GM21786 (cell line): ENCODE measurements around the gene LRRC23.

Experiments used
- ATAC-seq: cut with Tn5 transposase; IDR thresholded peaks from one replicate; pipeline ENCODE4 v1.9.1; 2021; ENCODE audit not compliant: unreplicated experiment

LRRC23 gene

DNA sequence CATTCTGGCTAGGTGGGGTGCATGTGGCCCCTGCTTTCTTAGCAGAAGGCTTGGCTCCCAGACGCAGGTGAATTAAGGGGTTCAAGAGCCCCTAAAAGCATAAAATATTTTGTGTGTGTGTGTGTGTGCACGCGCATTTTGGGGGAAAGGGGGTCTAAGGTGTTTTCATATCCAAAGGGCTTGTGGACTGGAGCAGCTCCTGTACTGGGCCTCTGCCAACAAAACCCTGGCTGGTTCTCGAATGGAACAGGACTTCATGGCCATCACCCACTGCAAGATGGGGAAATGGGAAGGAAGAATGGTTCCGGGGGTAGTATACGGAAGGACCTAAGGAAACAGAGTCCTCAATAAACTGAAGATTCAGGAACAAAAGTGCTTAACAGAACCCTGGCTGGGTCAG lies 19.2 kb downstream of the LRRC23 start:
- no peak for ATAC-seq

DNA sequence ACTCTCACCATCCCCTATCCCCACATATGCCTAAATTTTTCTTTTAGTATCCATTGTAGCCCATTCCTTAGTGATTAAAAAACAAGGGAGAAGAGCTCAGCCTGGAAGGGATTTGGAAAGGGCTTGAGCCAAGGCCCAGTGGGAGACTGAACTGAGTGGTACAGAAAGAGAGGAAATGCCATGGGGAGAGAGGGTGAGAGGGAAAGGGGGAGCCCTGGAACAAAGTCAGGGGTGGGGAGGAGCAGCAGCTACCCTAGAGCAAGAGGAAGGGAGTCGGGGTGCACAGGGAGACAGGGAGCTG lies 20.6 kb downstream of the LRRC23 start:
- no peak for ATAC-seq

DNA sequence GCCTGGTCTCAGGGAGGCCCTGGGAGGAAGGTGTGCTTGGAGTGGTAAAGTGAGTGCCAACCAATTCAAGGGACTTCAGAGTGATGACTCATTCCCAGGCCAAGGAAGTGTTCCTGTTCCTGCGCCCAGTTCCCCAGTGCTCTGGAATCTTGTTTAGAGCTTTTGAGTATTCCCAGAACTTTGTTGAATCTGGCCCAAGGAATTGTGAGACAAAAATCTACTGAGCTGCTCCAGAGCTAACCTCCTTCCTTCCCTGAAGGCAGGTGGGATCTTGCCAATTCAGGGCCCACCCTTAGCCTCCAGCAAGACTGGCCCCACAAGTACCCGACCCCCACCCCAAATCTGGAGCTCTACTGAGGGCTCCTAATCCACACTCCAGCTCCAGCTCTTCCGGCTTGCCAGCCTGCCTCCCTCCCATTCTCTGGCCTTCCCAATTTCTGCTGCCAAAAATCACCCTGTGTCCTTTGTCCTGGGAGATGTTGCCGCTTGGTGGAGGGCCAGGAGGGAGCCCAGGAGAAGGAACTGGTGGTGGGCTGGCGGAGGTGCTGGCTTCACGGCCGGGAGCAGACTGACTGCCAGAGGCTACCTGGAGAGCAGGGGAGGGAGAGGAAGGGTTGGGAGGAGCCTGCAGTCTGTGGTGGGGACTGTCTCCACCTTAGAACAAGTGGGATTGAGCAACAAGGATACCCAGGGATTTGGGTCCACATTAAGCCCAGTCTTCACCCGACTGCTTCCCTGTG lies 21.1 kb downstream of the LRRC23 start:
- no peak for ATAC-seq

DNA sequence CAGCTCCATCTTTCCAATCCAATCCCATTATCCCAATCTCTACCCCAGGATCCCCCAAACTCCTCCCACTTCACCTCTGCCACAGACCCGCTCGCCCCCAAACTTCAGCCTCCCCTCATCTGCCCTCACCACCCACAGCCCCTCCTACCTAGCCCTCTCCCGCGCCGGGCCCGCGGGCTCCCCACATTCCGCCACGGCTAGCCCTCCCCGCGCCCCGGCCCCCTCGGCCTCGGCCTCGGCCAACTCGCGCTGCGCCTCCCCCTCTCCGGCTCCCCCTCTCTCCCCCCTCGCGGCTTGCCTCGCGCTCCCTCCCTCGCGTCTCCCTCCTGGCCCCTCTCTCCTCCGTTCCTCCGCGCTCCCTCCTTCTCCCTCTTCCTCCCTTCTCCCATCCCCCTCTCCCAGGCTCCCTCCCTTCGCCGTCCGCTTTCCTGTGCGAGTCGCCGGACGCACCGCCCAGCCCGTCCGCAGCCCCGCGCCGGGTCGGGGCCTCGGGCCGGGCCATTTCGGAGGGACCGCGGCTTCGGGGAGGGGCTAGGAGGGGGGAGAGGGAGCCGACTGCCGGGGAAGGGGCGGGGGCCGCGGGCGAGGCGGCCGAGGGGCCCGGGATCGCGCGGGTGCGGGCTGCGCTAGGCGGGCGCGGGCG lies 22.9 kb downstream of the LRRC23 start, which contains the start of gene ATN1:
ATN1 (plus strand) TSS at position 581 of the 643 bp plus-strand sequence. CDS start 6,043 bp downstream, outside the sequence.
- no peak for ATAC-seq

DNA sequence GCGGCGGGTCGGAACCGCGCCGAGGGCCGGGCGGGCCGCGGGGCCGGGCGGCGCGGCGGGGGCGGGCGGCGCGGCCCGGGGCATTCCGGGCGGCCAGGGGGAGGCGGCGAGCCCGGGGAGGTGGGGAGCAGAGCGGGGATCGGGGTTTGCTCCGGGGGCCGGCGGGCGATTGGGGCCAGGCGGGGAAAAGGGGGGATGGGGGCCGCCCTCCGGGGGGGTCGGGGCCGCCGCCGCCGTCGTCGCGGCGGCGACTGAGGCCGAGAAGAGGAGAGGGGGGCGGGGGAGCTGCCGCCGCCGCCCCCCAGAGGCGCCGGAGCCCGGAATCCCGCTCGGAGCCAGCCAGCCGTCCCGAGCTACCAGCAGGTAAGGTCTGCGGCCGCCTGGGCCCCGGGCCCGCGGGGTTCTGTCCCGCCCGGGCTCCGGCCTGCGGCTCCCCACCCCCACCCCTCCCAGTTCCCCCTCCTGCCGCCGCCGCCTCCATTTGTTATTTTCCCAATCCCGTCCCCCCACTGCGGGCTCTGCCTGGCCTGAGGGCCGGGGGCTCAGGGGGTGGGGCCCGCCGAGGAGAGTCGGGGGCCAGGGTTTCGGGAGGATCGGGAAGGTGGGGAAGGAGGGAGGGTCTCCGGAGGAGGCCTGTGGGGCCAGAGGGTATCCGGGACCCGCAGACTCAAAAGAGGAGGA lies 23.5 kb downstream of the LRRC23 start:
- no peak for ATAC-seq

DNA sequence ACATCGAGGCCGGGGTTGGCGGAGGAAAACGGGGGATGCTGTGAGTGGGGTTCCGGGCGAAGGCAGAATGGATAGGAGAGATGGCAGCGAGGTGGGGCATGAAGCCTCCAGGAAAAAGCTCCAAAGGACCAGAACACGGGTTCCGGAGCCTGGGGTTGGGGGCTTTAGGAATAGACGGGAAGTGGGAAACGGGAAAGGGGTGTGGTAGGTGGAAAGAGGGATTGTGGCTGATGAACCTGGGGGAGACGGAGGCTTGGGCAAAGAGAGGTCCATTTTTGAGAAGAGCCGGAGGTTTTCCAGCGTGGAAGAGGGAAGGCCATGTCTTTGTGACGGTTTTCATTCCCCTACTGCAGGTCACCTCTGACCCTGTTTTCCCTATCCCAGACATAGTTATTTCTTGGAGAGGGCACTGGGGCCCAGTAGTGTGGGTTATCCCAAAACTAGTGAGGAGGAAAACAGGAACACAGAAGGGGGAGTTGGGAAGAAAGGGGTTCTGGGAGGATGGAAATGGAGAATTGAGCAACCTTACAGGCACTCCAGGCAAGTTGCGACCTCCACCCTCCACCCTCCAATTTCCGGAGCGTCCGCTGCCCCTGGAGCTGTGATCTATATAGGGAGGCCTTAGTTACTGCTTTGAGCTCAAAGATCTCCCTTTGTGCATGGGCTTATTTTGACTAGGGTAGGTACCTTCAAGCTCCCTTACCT lies 24.2 kb downstream of the LRRC23 start:
- no peak for ATAC-seq

DNA sequence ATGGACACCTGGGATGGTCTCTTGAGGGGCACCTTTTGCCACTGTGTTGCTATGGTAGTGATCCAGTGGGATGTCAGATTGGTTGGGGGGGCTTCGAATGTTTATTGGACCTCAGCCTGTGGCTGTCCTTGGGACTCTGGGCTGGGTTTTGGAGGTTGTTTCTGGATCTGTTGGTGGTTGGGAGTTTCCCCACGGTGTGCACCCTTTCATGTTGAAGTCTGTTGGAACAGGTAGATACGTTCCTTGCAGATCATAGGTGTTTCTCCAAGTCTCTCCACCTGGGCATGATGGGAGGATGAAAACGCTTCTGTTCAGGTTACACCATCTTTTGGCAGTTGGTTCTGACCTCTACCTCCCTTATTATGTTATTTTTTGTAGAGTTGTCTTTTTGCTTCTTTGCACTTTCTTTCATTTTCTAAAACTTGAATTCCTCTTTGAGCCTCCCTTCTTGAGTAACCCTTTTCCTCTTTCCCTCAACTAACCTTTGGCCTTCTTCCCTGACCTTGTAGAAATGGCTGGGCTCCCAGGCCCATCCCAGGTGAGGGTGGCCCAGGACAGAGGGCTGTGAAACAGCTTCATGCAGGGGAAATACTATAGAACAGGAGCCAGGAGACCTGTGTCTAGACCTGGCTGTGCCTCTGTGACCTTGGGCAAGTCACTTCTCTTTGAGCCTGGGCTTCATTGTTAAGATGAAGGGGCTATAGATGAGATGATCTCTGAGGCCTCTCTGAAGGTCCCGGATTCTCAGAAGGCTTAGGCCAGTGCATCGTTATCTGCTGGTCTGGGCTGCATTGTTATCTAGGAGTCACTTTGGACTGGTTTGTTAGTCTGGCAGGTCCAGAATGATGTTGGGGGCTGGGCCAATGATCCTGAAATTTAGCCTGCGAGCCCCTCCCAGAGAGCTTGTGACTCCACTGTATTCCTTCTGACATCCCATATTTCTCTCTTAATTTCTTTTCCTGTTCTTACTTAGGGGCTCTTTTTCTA lies 25.1 kb downstream of the LRRC23 start:
- ATAC-seq, result no peak

DNA sequence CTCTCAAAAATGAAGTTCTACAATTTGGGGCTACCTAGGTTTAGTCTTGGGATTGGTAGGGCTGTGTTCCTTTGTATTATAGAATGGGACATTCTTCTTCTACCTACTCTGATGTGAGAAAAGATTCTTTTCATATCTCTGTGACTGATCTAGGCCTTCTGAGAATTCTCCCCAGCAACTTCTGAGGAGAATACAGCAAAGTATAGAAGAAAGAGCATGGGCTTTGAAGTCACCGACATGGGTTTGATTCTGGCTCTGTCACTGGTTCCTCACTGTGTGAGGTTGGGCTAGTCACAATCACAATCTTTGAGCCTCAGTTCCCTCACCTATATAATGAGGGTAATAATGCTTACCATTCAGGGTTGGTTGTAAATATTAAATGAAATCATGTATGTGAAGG lies 28.1 kb downstream of the LRRC23 start:
- no peak for ATAC-seq

DNA sequence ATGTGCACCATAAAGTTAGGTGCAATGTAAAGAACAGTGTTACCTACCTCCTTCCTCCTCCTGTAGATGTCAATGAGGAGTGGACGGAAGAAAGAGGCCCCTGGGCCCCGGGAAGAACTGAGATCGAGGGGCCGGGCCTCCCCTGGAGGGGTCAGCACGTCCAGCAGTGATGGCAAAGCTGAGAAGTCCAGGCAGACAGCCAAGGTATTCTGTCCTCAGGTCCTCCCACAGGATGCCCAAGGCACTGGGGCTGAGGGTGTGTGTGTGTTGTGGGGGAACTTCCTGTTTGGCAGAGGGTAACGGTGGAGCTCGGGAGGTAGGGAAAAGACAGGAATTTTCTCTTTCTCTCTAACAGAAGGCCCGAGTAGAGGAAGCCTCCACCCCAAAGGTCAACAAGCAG lies 29.5 kb downstream of the LRRC23 start:
- ATAC-seq, result no peak

DNA sequence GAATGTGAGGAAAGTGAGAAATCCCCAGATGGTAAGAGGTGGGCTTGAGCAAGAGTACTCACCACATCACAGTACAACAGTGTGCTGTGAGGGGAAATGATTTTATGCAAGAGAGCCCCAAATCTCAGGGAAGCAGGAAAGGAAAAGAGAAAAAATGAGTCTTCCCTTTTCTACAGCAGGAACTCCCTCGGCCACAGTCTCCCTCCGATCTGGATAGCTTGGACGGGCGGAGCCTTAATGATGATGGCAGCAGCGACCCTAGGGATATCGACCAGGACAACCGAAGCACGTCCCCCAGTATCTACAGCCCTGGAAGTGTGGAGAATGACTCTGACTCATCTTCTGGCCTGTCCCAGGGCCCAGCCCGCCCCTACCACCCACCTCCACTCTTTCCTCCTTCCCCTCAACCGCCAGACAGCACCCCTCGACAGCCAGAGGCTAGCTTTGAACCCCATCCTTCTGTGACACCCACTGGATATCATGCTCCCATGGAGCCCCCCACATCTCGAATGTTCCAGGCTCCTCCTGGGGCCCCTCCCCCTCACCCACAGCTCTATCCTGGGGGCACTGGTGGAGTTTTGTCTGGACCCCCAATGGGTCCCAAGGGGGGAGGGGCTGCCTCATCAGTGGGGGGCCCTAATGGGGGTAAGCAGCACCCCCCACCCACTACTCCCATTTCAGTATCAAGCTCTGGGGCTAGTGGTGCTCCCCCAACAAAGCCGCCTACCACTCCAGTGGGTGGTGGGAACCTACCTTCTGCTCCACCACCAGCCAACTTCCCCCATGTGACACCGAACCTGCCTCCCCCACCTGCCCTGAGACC lies 31.0 kb downstream of the LRRC23 start:
- no peak for ATAC-seq

DNA sequence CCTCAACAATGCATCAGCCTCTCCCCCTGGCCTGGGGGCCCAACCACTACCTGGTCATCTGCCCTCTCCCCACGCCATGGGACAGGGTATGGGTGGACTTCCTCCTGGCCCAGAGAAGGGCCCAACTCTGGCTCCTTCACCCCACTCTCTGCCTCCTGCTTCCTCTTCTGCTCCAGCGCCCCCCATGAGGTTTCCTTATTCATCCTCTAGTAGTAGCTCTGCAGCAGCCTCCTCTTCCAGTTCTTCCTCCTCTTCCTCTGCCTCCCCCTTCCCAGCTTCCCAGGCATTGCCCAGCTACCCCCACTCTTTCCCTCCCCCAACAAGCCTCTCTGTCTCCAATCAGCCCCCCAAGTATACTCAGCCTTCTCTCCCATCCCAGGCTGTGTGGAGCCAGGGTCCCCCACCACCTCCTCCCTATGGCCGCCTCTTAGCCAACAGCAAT lies 31.6 kb downstream of the LRRC23 start:
- no peak for ATAC-seq

DNA sequence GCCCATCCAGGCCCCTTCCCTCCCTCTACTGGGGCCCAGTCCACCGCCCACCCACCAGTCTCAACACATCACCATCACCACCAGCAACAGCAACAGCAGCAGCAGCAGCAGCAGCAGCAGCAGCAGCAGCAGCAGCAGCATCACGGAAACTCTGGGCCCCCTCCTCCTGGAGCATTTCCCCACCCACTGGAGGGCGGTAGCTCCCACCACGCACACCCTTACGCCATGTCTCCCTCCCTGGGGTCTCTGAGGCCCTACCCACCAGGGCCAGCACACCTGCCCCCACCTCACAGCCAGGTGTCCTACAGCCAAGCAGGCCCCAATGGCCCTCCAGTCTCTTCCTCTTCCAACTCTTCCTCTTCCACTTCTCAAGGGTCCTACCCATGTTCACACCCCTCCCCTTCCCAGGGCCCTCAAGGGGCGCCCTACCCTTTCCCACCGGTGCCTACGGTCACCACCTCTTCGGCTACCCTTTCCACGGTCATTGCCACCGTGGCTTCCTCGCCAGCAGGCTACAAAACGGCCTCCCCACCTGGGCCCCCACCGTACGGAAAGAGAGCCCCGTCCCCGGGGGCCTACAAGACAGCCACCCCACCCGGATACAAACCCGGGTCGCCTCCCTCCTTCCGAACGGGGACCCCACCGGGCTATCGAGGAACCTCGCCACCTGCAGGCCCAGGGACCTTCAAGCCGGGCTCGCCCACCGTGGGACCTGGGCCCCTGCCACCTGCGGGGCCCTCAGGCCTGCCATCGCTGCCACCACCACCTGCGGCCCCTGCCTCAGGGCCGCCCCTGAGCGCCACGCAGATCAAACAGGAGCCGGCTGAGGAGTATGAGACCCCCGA lies 32.2 kb downstream of the LRRC23 start:
- no peak for ATAC-seq

DNA sequence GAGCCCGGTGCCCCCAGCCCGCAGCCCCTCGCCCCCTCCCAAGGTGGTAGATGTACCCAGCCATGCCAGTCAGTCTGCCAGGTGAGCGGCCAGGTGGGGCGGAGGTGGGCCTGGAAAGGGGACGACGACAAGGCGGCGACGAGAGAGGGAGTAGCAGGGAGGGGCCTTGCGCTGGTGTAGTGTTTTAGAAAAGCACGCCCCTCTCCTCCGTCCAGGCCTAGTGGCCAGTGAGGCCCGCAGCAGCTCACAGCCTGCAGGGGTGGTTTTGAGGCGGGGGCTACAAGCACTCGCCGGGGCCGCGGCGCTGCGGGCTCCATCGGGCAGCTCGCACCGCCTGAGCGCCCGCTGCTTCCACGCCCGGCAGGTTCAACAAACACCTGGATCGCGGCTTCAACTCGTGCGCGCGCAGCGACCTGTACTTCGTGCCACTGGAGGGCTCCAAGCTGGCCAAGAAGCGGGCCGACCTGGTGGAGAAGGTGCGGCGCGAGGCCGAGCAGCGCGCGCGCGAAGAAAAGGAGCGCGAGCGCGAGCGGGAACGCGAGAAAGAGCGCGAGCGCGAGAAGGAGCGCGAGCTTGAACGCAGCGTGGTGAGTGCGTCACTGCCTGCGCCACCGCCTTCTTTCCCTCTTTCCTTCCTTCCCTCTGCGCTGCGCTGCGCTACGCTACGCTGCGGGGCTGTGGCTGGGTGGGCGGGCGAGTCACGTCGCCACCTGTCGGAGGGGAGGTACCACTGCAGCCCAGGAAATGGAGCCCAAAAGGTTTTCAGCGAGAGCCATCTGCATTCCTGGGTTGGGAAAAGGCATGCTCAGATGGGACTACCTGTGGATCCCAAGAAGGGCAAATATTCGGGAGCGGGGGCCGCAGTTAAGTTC lies 33.1 kb downstream of the LRRC23 start:
- ATAC-seq, result peak; percentile 90

DNA sequence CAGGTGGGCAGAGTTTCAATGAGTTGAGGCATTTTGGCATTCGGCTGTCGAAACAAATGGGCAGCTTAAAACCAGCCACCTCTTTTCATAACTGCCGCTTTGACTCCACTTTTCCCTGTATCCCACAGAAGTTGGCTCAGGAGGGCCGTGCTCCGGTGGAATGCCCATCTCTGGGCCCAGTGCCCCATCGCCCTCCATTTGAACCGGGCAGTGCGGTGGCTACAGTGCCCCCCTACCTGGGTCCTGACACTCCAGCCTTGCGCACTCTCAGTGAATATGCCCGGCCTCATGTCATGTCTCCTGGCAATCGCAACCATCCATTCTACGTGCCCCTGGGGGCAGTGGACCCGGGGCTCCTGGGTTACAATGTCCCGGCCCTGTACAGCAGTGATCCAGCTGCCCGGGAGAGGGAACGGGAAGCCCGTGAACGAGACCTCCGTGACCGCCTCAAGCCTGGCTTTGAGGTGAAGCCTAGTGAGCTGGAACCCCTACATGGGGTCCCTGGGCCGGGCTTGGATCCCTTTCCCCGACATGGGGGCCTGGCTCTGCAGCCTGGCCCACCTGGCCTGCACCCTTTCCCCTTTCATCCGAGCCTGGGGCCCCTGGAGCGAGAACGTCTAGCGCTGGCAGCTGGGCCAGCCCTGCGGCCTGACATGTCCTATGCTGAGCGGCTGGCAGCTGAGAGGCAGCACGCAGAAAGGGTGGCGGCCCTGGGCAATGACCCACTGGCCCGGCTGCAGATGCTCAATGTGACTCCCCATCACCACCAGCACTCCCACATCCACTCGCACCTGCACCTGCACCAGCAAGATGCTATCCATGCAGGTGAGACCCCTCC lies 34.0 kb downstream of the LRRC23 start:
- ATAC-seq, result no peak

DNA sequence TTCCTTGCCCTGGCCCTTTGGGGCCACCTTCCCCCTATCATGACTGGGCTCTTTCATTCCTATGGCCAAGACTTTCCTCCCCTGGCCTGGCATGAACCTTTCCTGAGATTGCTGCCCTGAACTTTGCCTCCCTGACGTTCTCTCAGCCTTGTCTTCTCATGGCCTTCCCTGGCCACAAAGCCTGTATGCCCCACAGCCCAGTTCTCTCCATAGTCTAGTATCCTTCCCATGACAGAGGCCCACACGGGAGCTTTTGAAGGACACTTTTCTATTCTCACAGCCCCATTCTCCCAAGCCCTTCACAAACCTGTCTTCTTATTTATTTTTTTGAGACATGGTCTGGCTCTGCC lies 34.5 kb downstream of the LRRC23 start:
- ATAC-seq, result no peak

DNA sequence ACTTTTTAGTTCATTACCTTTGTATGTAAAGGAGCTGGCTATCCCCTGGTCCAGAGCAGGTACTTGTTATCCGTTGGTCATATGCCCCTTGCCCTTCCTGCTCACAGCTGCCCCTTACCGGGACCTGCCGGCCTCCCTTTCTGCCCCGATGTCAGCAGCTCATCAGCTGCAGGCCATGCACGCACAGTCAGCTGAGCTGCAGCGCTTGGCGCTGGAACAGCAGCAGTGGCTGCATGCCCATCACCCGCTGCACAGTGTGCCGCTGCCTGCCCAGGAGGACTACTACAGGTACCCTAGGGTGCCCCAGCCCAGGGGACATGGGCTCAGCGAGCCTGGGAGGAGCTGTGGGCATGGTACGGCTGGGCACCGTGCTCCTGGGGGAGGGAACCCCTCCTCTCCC lies 36.6 kb downstream of the LRRC23 start:
- ATAC-seq, result no peak

DNA sequence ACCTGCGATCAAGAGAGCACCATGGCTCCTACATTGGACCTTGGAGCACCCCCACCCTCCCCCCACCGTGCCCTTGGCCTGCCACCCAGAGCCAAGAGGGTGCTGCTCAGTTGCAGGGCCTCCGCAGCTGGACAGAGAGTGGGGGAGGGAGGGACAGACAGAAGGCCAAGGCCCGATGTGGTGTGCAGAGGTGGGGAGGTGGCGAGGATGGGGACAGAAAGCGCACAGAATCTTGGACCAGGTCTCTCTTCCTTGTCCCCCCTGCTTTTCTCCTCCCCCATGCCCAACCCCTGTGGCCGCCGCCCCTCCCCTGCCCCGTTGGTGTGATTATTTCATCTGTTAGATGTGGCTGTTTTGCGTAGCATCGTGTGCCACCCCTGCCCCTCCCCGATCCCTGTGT lies 37.2 kb downstream of the LRRC23 start:
- no peak for ATAC-seq
